Mesodermal cell (in vitro differentiated cells): ENCODE data around the gene SHQ1.
"Not testable (repeated sequence)": the region's sequence is repeated elsewhere in the genome, so short reads cannot be mapped to it uniquely, and the experiment has no call there.

Source experiments
- H3K27ac ChIP-seq: 2 replicates; pipeline ENCODE4 v1.7.0; 2013; ENCODE audit warnings: mild to moderate bottlenecking, low read depth, low read length, moderate library complexity; ENCODE audit not compliant: severe bottlenecking
- H3K36me3 ChIP-seq: 2 replicates; pipeline ENCODE4 v1.7.1; 2013; ENCODE audit warnings: mild to moderate bottlenecking, low read length, moderate library complexity; ENCODE audit not compliant: control insufficient read depth, insufficient read depth
- H3K4me1 ChIP-seq: one replicate; pipeline ENCODE4 v1.7.1; 2013; ENCODE audit warnings: mild to moderate bottlenecking, low read length; ENCODE audit not compliant: insufficient read depth, control insufficient read depth, poor library complexity, severe bottlenecking
- H3K4me3 ChIP-seq: 2 replicates; pipeline ENCODE4 v1.7.0; 2013; ENCODE audit warnings: low read length, control low read depth, mild to moderate bottlenecking; ENCODE audit not compliant: insufficient read depth, poor library complexity, severe bottlenecking; ENCODE audit errors: extremely low read depth
- H3K9me3 ChIP-seq: 2 replicates; pipeline ENCODE4 v1.7.1; 2013; ENCODE audit warnings: mild to moderate bottlenecking, low read length, moderate library complexity; ENCODE audit not compliant: control insufficient read depth
- WGBS, 2 experiments: methylation state at CpG; one replicate each; pipeline ENCODE4 v1.1.5; 2013; ENCODE audit warnings: missing lambda C conversion rate in 2 of 2; ENCODE audit not compliant: insufficient coverage in 2 of 2; 5-methylcytosine and 5-hydroxymethylcytosine counted together

SHQ1 gene

GRCh38 chr3:72746430-72747411 lies 101.5 kb downstream of the SHQ1 start:
- WGBS, 2 experiments, result 89 to 93% methylated on average over 5 to 8 of the region's 11 CpGs

GRCh38 chr3:72745146-72745999 lies 102.9 kb downstream of the SHQ1 start:
- Histone ChIP-seq H3K4me1 (peaks cover 5% of the 10 kb centered on the region), H3K27ac (no peak overlapping the region), H3K4me3 (no peak overlapping the region), H3K9me3 (no peaks in the 10 kb centered on the region), H3K36me3 (no peaks in the 10 kb centered on the region)
- 88 to 92% methylated on average over 14 to 15 of the region's 17 CpGs for WGBS, 2 experiments

More at GRCh38 chr3:72746430-72747411, 101.5 kb downstream of the SHQ1 start:
- Histone ChIP-seq H3K27ac (no peak overlapping the region), H3K36me3 (no peaks in the 10 kb centered on the region), H3K4me1 (peaks cover 5% of the 10 kb centered on the region), H3K9me3 (no peaks in the 10 kb centered on the region), H3K4me3 (no peak overlapping the region)

DNA sequence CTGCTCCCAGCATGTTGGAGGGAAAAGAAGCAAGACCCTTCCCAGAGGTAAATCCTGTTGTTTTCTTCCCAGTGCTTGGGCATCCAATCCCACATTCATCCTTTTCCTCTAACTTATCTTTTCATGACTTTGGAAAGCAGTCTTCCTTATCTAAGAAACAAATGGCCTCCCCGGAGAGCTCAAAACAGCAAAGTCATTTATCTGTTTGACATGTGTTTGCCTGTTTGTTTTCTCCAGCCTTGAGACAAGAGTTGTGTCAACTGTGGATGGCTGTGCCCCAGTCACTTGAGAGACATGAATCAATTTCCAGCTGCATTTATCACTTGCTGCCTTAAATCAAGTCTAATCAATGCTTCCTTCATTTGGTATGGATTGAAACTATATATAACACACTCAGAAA lies 103.9 kb downstream of the SHQ1 start:
- Histone ChIP-seq H3K36me3 (no peaks in the 10 kb centered on the region), H3K27ac (peak overlapping the region; percentile 67), H3K4me3 (no peak overlapping the region), H3K9me3 (no peaks in the 10 kb centered on the region), H3K4me1 (peaks cover 5% of the 10 kb centered on the region)
- 20% methylated on average over 1 of the region's 1 CpG; no CpG with 5 or more reads in 1 of the 2 experiments for WGBS, 2 experiments

DNA sequence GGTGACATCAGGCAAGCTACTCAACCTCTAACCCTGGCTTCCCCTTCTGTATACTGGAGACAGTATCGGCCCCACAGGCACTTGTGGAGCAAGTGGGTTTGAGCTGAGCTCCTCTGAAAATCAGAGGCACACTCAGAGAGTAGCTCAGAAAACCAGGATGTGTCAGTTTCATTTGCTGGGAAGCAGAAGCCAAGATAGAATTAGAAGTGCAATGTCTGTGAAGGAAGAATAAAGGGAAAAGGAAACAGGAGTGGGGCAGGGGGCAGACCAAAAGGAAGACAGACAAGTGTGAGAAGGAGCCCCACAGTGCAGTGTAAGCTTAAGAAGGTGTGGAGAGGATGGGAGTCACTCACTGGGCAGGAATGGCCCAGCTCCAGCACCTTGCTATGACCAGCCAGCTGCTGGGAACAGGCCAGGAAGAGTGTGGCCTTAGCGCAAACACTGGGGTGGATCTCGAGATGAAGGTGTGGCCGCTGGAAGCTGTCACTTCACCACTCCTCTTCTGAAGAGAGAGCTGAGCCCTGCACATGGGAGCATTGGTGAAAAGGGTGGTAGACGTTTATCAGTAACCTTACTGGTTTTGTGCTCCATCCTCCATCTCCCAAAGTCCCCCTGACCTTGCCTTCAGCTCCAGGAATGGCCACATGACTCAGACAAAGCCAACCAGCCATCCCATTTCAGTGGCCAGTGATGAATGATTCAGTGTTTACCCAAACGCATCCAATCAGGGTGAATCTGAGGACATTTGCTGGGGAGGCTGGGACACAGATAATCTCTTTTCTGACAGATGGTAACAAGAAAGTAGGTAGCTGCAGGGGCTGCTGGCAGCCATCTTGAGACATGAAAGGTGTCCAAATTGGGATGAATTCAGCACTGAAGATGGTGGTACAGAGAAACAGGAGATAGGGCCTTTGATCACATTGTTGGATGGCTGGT lies 108.4 kb downstream of the SHQ1 start:
- no peaks in the 10 kb centered on the region for H3K4me1 ChIP-seq
- H3K27ac ChIP-seq, result no peak overlapping the region
- peaks cover under 1% of the 10 kb centered on the region for H3K9me3 ChIP-seq
- H3K4me3 ChIP-seq, result no peak overlapping the region
- H3K36me3 ChIP-seq, result no peaks in the 10 kb centered on the region
- 93 to 96% methylated on average over 4 to 5 of the region's 6 CpGs for WGBS, 2 experiments

DNA sequence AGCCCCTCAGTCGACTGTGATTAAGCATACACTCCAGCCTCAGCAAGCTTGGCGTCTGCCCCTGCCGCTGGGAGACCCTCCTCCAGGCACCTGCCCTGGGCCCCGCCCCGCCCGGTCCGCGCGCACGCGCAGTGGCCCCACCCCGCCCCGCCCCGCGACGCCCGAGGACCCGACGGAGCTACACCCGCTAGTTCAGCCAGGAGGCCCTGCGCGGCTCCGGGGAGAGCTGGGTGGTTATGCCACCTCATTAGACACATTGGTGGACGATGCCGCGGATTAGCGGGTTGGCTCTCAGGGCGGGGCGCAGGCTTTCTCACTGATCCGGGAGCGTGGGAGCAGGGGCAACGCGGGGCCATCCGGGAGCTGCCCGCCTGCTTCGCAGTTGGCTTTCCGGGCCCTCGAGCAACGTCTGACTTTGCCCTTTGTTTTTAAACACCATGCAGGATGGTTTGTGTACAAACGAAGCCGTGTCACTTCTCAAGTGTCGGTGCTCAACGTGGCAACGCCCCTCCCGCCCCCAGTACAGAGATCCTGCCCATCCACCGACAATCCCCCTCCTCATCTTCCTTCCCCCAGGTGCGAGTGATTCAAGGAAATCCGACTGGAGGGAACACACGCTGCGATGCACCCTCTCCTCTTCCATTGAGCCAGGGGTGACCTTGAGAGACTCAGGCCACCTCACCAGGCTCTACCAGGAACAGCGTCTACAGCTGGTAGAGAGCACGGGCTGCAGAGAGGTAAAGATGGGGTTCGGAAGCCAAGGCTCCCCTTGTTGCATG lies 109.3 kb downstream of the SHQ1 start:
- Histone ChIP-seq H3K4me1 (no peaks in the 10 kb centered on the region), H3K9me3 (peaks cover 4% of the 10 kb centered on the region), H3K4me3 (peak overlapping the region; percentile 36), H3K36me3 (no peaks in the 10 kb centered on the region), H3K27ac (no peak overlapping the region)
- WGBS, 2 experiments, result 13 to 16% methylated on average over 43 to 47 of the region's 53 CpGs

DNA sequence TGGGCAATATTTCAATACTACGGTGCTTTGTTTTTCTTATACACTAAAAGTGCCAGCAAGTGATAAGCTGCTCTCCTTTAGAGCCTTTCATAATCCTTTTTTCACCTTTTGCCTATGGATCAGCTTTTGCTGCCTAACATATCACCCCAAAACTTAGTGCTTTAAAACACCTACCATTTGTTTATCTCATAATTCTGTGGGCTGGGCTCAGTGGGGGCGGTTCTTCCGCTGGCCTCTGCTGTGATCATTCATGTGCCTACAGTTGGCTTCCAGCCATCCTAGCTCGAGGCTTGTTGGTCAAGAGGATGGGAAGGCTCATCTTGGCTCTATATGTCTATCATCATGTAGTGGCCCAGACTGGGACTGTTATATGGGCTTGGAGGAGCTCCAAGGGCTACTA lies 113.2 kb downstream of the SHQ1 start:
- not testable (repeated sequence) for H3K4me3 ChIP-seq, H3K36me3 ChIP-seq, H3K27ac ChIP-seq, H3K4me1 ChIP-seq
- H3K9me3 ChIP-seq, result peaks cover 12% of the 10 kb centered on the region
- WGBS, 2 experiments, result 75 to 100% methylated on average over 1 of the region's 4 CpGs

- Histone ChIP-seq H3K27ac (no peak overlapping the region), H3K9me3 (peaks cover 12% of the 10 kb centered on the region)
- WGBS, 2 experiments, result 100% methylated on average over 1 of the region's 3 CpGs; no CpG with 5 or more reads in 1 of the 2 experiments
Observed at GRCh38 chr3:72733676-72734075, 114.6 kb downstream of the SHQ1 start.

GRCh38 chr3:72732666-72733345 lies 115.4 kb downstream of the SHQ1 start:
- not testable (repeated sequence) for H3K27ac ChIP-seq, H3K36me3 ChIP-seq, H3K4me3 ChIP-seq
- 86 to 100% methylated on average over 1 to 2 of the region's 6 CpGs for WGBS, 2 experiments
- H3K4me1 ChIP-seq, result peaks cover 16% of the 10 kb centered on the region
- H3K9me3 ChIP-seq, result peaks cover 12% of the 10 kb centered on the region

More at GRCh38 chr3:72733676-72734075, 114.6 kb downstream of the SHQ1 start:
- Histone ChIP-seq H3K4me1 (peaks cover 9% of the 10 kb centered on the region), H3K36me3 (no peaks in the 10 kb centered on the region), H3K4me3 (no peak overlapping the region)

DNA sequence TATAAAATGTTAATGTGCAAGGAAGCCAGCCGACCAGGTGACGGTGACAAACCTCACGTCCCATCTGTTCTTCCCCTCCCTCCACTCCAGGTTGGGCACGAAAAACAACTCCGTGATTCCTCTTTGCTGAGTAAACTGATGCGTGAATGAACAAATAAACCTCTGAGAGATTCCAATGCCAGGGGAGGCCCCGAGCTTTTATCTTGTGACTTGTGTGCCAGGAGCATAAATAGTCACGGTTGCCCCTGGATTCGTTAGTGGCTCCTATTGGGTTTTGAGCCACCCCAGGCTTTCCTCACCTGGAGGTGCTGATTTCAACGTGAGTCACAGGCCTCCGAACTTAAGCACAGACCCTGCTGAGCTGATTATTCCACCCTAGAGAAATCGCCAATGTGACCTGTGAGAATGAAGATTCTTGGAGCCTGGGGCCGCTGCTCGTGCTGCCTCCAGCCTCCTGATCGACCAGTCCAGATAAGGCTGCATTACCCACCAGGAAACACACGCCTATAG lies 119.2 kb downstream of the SHQ1 start:
- Histone ChIP-seq H3K27ac (no peak overlapping the region), H3K4me1 (peaks cover 22% of the 10 kb centered on the region), H3K4me3 (no peak overlapping the region), H3K36me3 (no peaks in the 10 kb centered on the region), H3K9me3 (peaks cover 8% of the 10 kb centered on the region)
- WGBS, 2 experiments, result 75 to 80% methylated on average over 10 to 11 of the region's 16 CpGs
